C4-2B (cell line): ENCODE measurements around the gene HHIPL1.

ENCODE experiments used
- ZFX ChIP-seq: fragments of 450-650 bp; IDR thresholded peaks from 2 replicates; pipeline ENCODE4 v1.6.1; 2017
- TF ChIP-seq, protein P1 (sequence below): fragments of 450-650 bp; conservative IDR thresholded peaks from 2 replicates; pipeline ENCODE4 v1.5.1; 2017; ENCODE audit warnings: mild to moderate bottlenecking

DNA sequence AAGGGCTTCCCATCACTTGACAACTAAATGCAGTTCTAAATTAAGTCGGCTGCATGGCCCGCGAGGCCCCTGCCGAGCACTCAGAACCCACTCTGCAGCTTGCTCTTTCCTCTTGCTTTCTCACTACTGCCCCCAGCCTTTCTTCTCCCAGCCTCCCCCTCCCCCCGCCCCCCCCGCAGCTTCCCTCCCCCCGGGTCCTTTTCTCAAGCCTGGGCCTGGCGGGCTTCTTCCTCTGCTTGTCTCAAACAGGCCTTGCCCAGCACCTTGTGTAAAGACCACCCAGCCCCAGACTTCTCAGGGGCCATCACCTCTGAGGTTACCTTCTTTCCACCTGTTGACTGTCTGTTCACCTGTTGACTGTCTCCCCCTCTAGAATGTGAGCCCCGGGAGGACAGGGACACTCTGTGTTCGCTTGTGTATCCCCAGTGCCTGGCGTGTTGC lies 40.2 kb downstream of the HHIPL1 start:
- TF ChIP-seq, protein P1, sequence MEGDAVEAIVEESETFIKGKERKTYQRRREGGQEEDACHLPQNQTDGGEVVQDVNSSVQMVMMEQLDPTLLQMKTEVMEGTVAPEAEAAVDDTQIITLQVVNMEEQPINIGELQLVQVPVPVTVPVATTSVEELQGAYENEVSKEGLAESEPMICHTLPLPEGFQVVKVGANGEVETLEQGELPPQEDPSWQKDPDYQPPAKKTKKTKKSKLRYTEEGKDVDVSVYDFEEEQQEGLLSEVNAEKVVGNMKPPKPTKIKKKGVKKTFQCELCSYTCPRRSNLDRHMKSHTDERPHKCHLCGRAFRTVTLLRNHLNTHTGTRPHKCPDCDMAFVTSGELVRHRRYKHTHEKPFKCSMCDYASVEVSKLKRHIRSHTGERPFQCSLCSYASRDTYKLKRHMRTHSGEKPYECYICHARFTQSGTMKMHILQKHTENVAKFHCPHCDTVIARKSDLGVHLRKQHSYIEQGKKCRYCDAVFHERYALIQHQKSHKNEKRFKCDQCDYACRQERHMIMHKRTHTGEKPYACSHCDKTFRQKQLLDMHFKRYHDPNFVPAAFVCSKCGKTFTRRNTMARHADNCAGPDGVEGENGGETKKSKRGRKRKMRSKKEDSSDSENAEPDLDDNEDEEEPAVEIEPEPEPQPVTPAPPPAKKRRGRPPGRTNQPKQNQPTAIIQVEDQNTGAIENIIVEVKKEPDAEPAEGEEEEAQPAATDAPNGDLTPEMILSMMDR, result no peak
- no peak for TF ChIP-seq ZFX
